NCI-H2107 (cell line): Measurements from ENCODE around the gene CDH23.

Experiments
- DNase-seq: peaks from one replicate; lab custom pipeline; 2025; lab: John Stamatoyannopoulos, UW

Gene CDH23

DNA sequence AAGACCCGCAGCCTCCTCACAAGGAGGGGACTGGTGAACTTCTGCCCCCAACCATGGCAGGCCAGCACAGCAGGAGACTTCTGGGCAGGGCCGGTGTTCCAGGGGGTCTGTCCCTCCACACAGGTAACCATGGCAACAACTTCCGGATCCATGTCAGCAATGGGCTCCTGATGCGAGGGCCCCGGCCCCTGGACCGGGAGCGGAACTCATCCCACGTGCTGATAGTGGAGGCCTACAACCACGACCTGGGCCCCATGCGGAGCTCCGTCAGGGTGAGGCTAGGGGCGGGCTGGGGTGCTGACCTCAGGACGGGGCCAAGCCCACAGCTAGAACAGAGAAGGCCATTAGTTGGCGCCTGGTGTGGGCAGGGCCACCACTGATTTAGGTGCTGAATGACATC lies 328.5 kb downstream of the CDH23 start:
- DNase-seq = no peak

DNA sequence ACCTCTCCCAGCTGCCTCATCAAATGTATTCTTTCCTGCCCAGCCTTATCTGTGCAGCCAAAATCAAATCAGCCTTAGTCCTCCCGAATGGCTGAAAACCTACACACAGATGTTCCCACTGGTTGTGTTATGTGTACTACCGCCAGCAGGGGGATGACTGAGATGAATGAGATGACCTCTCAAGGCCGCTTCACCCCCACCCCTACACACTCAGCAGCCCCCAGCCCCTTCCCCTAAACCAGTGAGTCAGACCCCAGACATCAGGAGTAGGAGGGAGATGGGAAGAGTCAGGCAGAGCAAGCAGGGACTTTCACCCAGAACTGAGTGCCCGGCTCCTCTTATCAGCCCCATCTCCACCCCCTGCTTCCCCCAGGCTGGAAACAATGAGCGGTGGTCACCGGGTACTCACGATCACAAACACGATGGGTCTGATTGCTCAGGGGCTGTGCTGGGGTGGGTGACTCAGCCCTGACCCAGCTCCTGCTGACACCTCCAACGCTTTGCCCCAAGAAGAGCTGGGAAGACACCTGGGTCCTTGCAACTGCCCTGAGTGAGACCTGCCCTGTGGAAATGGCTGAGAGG lies 329.4 kb downstream of the CDH23 start:
- no peak for DNase-seq

DNA sequence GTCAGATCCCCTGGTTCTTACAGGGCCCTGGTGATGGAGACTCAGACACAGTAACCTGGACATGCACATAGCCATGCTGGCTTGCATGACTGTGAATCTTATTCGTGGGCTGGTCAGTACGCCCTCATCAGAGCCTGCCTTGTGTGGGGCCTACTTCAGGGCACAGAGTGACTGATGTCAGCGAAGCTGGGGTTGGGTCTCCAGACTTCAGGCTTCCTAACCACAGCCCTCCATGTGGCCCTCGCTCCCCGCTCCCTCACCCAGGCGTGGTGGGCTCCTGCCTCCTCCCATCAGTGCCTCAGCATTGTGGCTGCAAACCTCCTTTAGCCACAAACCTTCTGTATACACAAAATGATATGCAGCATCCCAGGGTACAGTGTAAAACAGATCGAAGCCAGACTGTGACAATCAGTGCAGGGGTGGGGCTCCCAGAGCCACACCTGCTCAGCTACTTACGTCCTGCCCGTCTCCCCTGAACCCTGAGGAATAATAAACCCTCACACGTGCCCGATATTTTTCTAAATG lies 329.9 kb downstream of the CDH23 start:
- no peak for DNase-seq

DNA sequence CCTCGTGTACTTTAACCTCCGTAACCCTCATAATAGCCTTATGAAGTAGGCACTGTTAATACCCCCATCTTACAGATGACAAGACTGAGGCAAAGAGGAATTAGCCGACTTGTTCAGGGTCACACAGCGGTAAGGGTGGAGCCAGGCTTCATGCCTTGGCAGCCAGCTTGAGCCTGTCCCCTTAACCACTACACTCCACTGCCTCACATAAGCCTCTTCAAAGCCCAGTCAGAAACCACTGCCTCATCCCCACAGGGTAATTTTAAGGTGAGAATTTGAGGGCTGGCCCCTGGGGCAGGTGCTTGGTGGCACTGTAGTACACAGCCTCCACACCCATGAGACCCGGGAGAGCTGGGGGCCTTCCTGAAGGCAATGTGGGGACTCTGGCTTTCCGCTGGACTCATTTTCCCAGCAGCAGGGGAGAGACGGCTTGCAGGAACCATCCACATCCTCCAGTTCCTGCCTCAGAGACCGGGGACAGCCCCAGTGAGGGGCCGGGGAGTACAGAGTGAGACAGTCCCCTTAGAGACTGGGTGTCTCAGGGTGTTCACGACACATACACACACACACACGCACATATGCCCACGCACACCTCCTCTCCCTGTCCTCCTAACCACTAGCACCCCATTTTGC lies 330.5 kb downstream of the CDH23 start:
- DNase-seq = no peak

DNA sequence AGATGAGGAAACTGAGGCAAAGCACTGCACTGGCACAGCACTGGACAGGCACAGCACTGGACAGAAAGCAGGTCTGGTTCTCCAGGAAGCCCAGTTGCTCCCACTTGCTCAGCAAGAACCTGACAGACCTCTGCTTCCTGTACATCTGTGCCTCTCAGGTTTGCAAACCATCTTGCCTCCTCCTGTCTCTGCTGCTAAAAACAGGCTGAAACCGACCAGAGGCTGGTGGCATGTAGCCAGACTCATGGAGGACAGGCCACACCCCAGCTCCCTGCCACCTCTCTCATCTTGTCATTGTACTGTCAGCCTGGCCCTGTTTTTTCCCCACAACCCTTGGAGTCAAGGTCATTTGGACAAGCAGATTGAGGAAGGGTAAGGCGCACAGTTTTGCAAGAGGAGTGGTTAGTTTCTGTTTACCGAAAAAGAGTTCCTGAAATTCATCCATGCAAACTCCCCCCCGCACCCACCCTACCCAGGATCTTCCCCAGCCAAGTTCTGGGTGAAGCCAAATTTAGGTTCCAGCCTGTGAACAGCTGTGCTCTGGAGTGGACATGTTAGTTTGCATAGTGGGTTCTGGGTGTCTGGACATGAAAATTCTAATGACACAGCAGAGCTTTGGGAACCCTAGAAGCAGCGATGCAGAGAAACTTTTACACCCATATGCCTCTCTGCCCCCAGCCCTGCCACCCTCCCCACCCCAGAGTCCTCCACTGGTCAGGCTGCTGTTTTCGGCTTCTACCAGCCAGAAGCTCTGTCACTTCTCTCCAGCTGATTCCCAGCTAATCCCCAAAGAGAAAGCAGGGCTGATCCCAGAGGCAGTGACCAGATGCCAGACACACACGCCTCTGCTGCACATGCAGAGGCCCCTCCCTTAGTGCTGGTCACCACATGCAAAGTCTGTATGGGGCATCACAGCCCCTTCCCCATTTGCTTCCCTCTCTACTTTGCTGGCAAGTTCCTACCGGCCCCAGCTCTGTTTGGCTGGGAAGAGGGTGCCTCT lies 331.3 kb downstream of the CDH23 start:
- no peak for DNase-seq

DNA sequence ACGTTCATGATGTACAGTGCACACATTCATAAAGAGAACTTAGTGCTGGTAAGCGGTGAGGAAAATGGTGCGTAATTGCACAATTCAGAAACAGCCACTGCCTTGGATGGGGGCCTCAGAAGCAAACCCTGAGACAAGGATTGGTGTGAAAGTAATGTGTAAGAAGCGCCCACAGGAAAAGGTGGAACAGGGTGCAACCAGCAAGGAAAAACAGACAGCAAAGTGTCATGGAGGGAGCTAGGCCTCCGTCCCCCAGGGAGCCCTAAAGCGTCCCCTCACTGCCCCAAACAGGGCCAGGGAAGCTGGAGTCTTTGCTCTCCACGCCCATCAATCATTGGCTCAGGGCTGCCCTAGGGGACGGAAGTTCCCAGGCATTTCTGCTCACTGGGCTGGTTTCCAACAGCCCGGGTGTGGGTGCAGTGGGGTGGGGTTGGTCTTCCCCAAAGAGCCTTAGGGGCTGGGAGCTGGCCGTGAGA lies 332.5 kb downstream of the CDH23 start:
- DNase-seq = no peak

DNA sequence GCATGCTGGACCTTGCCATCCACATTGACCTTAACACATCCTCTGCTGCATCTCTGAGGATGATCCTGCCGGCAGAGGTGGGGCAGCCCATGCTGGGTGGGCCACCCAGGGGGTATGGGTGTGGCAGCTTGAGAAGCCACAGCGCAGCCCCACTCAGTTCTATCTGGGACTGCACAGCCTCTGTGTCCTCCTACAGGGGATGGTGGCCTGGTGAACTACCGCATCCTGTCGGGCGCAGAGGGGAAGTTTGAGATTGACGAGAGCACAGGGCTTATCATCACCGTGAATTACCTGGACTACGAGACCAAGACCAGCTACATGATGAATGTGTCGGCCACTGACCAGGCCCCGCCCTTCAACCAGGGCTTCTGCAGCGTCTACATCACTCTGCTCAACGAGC lies 335.1 kb downstream of the CDH23 start:
- DNase-seq = no peak

DNA sequence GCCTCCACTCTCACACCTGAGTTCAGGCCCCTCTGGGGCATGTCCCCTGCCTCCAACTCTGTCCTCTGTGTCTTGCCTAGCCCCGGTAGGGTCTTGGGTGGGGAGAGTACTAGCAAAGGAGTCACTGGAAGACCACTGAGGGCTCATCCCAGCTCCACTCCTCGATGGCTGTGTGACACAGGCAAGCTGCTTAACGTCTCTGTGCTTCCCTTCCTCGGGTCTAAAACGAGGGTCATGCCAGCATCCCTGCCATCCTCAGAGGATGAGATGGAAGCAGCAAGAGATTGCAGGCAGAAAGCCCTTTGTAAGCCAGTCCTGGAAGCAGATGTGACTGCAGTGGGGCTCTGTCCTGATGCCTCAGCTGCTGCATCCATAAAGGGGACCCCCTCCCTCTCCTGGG lies 338.1 kb downstream of the CDH23 start:
- DNase-seq = no peak

DNA sequence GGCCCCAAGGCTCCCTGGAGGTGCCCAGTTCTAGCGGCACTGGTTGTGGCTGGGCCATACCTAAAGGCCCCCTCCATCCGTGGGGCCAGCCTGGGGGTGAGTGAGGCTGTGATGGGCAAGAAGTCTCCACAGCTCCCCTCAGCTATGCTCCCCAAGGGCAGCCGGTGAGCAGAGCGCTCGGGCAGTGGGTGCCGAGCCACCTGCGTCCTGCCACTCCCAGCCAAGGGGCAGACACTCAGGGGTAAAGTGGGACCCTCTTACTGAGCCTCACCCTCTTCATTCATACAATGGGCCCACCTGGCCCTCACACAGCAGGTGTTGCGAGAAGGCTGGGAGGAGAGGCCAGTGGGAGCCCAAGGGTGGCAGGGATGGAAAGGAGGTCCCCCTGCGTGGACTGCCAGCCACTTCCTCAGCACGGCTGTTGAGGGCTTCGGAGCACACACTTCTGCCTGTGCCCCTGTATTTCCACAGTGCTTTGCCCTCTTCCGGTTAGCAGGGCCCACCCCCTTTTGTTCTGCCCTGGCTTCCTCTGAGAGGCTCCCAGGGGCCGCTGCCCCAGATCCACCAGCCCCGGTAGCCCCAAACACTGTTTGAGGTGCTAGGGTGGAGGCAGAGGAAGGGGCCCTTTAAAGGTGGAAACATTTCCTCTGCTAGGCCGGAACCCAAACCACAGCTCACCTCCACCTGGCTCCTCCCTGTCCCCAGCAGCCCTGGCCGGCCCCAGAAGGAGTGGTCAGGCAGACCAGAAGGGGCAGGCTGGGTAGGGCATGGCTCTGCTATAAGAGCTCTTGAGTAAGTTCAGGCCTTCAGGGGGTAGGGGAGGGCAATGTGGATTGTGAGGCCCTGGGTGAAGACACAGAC lies 339.2 kb downstream of the CDH23 start:
- no peak for DNase-seq

DNA sequence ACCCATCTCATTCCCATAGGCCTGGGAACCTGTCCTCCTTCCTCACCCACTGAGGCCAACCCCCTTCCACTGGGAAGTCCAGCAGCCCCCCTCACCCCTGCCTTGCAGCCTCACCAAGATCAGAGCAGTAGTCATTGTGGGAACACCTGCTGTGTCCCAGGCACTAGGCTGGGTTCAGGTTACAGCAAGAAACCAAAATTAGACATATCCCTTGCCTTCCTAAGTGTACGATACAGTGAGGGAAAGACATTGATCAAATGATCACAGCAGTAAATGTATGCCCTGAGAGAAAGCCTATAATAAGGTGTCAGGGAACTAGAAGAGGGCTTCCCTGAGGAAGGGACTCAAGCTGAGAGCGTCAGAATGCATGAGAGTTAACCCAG lies 339.8 kb downstream of the CDH23 start:
- DNase-seq = no peak

DNA sequence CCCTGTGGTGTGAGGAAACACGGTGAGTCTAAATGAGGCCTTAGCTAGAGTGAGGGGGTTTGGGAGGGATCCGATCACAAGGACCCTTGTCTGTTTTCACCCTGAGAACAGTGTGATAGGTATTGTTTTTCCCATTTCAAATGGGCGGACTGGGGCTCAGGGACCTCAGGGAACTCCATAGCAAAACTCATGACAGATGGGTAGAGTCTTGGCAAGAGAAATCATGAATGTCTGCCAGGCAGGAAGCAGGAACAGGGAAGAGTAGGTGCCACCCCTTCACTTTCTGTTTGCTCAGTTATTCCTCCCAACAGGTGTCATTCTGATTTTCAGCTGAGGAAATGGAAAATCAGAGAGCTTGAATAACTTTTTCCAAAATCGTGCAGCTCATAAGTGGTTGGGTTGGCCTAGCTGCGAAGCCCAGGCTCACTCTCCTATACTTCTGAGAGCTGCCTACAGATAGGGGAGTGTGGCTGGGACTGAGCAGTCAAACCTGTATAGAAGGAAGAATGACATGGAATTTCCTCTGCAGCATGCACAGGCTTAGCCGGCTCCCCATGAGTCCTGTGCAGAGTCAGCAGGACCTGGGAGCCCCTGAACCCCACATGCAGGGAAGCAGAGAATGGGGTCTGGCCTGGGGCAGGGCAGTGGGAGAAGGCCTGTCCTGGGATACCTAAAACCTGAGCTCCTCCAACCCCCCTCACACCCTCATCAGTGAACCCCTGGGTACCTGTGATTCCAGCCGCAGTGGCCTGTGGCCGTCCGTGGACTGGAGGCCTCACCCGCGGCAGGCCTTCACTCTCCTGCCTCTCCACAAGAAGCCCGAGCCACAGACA lies 340.5 kb downstream of the CDH23 start:
- no peak for DNase-seq

DNA sequence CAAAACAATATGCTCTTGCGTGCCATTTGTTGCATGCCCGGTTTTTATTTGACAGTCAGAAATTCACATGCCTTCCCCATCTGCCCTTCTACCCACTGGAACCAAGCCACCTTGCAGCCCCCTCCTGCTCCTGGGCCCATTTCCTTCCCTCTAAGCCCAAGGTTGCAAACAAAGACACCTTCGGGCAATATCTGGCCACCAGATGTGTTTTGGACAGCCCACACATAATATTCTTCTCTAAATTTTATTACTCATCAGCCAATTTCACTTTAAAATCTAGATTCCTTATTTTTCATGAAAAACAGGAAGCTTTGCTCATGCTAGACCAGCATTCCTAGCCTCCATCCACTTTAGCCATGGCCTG lies 341.1 kb downstream of the CDH23 start:
- no peak for DNase-seq

DNA sequence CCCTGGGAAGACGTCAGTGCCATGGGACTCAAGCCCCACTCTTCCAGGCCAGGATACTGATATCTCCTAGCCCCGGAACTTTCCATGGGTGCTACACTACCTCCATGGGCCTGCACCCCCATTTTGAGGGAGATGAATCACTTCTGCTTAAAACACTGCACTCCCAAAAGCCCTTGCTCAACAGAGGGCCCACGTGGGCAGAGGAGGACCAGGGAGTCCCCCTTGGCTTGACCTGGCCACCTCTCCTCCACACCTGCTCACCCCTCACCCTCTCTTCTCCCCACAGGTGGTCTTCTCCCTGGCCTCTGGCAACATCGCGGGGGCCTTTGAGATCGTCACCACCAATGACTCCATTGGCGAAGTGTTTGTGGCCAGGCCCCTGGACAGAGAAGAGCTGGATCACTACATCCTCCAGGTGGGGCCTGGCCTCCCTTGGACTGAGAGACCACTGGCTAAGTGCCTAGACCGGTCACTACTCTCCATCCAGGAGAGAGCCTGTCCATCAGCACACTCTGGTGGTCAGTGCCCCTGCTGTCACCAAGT lies 342.7 kb downstream of the CDH23 start:
- no peak for DNase-seq

DNA sequence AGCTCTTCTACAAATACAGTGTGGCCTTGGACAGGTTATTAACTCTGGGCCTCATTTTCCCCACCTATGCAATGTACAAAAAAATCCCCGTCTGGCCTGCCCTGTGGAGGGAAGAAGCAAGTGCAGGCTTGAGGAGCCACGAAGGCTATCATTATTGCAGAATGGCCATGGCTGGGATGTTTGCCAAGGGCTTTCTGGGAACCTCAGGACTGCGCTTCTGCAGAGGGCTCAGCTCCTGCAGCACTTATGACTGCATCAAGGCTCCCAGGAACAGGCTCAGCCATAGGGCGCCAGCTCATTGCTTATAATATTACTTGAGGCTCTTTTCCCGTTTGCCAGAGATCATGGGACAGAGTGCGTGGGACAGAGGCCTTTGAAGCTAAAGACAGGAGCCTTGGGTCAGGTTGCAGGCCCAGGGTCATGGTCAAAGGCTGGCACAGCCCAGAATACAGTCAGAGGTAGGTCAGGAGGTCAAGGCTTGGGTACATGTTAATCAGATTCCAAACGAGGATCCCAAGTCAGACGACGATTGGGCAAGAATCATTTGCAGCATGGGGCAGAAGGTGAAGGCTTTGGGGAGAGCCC lies 343.4 kb downstream of the CDH23 start:
- no peak for DNase-seq

DNA sequence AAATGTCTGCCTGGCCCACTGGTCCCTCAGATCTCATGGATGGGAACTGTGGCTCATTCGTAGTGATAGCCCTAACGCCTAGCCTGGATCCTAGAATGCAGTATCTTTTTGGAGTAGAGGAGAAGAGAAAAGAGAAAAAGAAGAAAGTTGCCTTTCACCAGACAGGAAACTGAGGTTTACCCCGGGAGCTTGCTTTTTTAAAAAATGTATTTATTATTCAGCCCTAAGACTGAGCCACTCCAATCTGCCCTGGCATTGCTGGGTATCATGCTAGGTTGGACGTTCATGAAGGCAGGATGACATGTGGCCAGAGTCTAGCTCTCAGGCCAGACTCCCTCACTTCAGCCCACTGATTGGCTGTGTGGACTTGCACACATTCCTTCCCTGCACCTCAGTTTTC lies 344.3 kb downstream of the CDH23 start:
- no peak for DNase-seq

DNA sequence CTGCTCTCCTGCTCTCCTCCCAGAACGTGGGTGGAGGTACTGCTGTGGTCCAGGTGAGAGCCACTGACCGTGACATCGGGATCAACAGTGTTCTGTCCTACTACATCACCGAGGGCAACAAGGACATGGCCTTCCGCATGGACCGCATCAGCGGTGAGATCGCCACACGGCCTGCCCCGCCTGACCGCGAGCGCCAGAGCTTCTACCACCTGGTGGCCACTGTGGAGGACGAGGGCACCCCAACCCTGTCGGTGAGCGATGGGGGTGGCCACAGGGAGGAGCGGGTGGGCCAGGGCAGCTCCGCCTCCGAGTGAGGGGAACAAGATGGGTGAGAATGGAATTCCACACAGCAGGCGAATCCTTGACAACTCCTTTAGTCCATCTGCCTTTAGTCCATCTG lies 345.0 kb downstream of the CDH23 start:
- DNase-seq = no peak

DNA sequence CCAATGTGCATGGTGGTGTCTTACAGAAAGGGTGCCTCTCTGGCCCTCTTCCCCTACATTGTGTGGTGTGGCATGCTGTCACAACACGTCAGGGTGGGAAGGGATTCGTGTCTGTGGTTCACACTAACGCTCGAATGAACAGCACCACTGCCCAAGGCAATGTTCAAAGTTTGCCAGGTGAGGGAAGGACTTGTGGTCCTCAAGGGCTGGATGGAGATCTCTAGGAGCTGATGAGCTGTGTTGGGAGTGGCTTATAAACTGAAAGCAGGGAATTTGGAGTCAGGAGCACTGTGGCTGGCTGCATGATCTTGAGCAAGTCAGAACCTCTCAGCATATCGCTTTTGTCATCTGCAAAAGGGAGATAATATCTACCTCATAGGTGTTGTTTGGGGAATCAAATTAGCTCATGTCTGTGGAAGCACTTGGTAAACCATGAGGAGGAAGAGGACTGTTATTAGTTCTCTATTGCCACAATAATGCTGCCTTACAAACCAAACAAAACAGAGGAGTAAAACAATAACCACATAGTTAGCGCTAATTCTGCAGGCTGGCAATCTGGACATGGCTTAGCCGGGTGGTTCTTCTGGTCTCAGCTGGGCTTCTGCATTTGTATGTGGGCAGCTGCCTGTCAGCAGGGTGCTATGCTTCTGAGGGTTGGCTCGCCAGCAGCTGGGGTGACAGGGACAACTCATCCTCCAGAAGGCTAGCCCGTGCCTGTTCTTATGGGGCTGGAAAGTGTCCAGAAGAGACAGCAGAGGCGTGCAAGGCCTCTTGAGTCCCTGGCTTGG lies 345.8 kb downstream of the CDH23 start:
- DNase-seq = no peak

DNA sequence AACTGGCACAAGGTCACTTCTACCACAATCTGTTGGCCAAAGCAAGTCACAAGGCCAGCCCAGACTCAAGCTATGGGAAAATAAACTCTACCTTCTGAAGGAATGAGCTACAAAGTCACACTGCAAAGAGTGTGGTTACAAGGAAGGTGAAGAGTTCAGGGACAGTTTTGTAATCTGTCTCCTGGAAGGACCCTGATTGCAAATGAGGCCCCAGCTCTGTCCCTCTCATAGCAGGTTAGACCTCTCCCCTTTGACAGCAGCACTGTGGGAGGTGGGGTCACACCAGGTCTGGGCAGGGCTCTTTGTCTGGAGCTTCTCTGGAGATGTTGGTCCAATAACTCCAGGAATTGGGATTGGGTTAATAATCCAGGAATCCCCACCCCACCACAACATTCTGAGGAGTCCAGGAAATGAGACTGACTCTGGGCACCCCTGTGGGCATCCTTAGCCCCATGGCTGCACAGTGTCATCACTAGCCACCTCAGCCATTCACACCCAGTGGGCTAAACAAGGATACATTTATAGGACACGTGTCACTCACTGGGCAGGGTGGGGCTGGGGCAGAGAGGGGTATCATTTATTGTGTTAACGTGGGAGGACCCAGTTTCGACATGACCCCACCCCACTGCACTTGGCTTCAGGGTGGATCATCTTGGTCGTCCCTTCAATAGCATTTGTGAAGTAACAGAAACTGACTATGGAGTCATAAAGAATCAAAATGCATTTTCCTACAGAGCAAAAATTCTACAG lies 346.5 kb downstream of the CDH23 start:
- DNase-seq = no peak

DNA sequence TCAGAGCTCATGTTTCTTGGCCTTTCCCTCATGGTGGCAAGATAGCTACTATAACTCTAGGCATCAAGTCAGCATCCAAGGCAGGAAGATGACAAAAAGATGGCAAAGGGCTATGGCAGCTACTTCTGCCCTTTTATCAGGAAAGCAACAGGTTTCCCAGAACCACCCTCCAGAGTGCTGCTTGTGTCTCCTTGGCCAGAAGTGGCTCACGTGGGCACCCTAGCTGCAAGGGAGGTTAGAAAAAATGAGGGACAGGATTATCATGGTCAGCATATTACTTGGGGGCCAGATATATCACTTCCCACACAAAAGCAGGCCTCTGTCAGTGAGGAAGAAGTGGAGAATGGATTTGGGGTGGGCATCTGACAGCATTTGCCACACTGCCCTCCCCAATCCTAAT lies 347.1 kb downstream of the CDH23 start:
- DNase-seq = no peak
